GM18498 (cell line): ENCODE results near the gene ARHGAP1.
"Not testable (repeated sequence)": the region's sequence is repeated elsewhere in the genome, so short reads cannot be mapped to it uniquely, and the experiment has no call there.

Experiments used
- ATAC-seq: cut with Tn5 transposase; IDR thresholded peaks from one replicate; pipeline ENCODE4 v1.9.1; 2021; ENCODE audit warnings: mild to moderate bottlenecking, moderate library complexity; ENCODE audit not compliant: unreplicated experiment

The ARHGAP1 gene

DNA sequence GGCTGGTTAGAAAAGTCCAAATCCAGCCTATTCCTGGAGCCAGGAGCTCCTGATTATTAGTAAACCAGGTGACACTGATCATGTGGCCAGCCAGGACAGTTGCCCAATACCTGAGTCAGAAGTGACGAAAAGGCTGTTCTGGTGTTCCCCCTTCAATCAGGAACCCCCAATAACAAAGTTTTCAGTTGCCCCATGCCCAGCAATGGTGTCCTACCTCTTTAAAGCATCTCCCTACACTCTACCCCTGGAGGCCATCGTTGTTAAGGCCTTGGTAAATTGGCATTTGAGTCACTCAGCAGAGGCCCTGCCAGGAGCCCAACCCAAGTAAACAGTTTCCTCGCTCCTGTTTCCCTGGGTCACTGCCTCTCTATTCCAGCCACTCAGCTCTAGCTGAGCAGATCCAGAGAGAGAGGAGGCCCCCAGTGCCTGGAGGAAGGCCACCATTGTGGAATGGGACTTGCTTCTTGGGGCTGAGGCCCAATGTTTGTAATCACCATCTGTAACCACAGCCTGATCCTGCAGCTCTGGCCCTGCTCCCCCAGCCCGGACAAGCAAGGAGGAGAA, 25.0 kb downstream of the ARHGAP1 start:
- ATAC-seq = no peak

- ATAC-seq = no peak
These were observed 25.7 kb downstream of the ARHGAP1 start for GRCh38 chr11:46674463-46675287.

GRCh38 chr11:46673713-46674462, 26.5 kb downstream of the ARHGAP1 start:
- no peak for ATAC-seq

- no peak for ATAC-seq
These were observed 28.0 kb downstream of the ARHGAP1 start for GRCh38 chr11:46672381-46672839.

DNA sequence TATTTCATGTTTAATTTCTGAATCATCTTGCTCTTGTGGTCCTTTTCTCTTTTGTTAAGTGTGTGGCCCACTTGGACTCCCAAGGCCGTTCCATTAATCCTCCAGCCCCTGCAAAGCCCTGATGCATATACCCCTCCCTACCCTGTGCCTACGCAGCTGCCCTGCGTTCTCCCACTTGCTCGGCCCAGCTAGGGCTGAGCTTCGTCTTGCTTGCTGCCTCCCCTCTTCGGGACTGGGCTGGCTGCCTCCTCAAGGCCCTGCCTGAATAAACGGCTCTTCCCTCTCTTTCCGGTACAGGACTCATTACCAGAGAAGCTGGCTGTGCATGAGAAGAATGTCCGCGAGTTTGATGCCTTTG, 28.5 kb downstream of the ARHGAP1 start:
- no peak for ATAC-seq

GRCh38 chr11:46670521-46670920, 29.9 kb downstream of the ARHGAP1 start:
- ATAC-seq = not testable (repeated sequence)

GRCh38 chr11:46669711-46670139, 30.7 kb downstream of the ARHGAP1 start:
- no peak for ATAC-seq

- ATAC-seq = no peak
These were observed 31.8 kb downstream of the ARHGAP1 start for GRCh38 chr11:46668480-46669085.

DNA sequence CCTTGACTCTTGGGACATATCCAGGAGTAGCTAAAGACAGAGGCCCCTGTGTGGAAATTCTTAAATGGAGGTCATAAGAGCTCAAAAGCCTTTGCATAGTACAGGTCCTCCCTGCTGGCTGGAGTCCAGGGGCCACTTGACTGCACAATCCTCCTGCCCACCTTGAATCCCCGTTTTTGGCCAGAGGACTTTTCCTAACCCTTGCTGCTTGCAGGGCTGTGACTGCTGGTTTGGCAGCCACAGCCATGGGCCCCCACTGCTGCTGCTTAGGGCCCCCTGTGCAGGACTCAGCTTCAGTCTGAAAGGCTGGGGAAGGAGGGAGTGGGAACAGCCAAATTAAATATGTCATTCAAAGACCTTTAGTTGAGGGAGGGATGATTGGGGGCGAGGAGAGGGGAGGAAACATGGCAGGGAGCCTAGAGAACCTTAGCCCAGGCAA, 33.4 kb downstream of the ARHGAP1 start:
- no peak for ATAC-seq

DNA sequence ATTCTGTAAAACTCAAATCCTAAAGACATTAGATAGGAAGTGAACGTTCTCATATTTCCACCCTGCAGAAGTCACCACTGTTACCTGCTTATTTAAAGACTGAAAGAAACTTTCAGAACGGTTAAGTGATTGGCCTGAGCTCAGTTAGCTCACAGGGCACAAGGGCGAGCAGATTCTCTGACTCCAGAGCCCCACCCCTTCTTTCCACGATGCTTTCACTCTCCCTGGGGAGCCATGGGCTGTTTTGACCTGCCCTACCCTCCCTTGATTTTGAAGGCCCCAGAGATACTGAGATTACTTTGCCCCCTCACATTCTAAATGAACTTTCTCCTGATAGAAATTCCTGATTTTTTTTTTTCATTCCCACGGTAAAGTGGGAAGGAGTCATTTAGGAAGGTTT, 33.9 kb downstream of the ARHGAP1 start:
- ATAC-seq = no peak

DNA sequence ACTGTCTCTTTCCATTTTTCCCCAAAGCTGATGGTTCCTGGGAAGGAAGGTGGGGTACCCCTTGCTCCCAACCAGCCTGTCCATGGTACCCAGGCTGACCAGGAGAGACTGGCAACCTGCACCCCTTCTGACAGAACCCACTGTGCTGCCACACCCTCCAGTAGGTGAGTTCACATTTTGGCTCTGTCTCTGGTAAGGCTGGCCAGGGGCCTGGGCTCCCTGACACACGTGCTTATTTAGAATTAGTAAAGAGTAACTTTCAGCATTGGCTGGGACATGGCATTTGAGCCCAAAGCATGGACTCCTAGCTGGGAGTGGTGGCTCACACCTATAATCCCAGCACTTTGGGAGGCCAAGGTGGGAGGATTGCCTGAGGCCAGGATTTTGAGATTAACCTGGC, 35.1 kb downstream of the ARHGAP1 start:
- ATAC-seq = no peak

- ATAC-seq = no peak
These were observed 35.8 kb downstream of the ARHGAP1 start for GRCh38 chr11:46664612-46665011.

GRCh38 chr11:46663277-46663940, 37.0 kb downstream of the ARHGAP1 start:
- ATAC-seq = no peak

GRCh38 chr11:46662366-46662765, 38.1 kb downstream of the ARHGAP1 start:
- ATAC-seq = no peak

DNA sequence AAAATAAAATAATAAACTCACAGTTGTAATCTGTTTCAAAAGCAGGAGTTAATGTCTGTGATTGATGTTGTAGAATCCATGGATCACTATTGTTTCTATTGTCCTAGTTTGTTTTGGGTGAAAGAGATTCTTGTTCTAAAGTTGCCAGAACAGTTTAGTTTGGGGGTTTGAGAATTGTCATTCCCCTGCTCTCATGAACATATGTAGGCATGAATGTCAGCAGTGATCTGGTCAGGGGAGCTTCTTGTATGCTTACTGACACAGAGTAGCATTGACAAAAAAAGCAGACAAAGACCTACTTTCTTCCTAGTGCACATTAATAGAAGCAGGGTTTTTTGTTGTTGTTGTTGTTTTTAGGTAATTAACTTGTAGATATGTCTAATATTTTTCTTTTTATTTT, 38.6 kb downstream of the ARHGAP1 start:
- ATAC-seq = no peak

GRCh38 chr11:46659908-46660307, 40.5 kb downstream of the ARHGAP1 start:
- no peak for ATAC-seq

DNA sequence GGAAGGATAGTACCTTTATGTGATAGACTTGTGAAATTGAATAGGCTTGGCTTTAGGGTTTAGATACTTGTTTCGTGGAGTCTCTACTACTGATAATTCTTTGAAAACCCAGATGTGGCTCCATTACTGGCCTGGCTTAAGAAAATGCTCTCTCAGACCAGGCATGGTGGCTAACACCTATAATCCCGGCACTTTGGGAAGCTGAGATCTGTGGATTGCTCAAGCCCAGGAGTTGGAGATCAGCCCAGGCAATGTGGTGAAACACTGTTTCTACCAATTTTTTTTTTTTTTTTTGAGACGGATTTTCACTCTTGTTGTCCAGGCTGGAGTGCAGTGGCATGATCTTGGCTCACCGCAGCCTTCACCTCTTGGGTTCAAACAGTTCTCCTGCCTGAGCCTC, 42.2 kb downstream of the ARHGAP1 start:
- ATAC-seq = no peak

DNA sequence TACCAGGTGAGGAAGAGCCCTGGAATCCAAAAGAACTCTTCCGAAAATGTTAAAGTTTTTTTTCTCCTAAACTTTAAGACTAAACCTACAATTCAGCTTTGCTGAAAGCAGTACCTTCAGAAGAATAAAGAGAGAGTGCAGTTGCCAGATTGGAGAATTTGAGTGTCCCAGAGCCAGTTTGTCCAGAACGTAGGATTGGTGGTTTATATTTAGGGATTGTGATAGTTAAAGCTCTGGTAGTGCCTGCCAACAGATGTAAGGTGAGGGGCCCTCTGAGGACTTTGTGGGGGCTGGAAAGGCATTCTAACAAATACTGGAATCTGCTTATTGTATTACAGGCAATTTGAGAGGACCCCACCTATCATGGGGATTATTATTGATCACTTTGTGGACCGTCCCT, 43.2 kb downstream of the ARHGAP1 start:
- no peak for ATAC-seq

- no peak for ATAC-seq
These were observed 44.8 kb downstream of the ARHGAP1 start for GRCh38 chr11:46655631-46656030.

GRCh38 chr11:46649180-46649738, 51.2 kb downstream of the ARHGAP1 start:
- no peak for ATAC-seq
